Esophagus mucosa (tissue), 1 donor: ENCODE data around the gene TMEM139. TPM values are rescaled to one million over a fixed set of nuclear protein-coding genes. Genes with fewer than 3 reads are reported as not detected.

ENCODE experiments used
- ATAC-seq: fragments of 200-7000 bp; cut with Tn5 transposase; one replicate; pipeline ENCODE4 v1.9.1; 2020
- total RNA-seq: library from RNA; stranded (reverse); gene quantifications from one replicate; pipeline ENCODE4 v1.2.4, GENCODE V29; 2023
- donor health status: DM: yes; HTN: yes; CAD: no.

Gene TMEM139
- total RNA-seq, 1 donor from 2014 or later: 0.44 TPM

GRCh38 chr7:143329471-143330170, 44.9 kb downstream of the TMEM139 start:
- no peak for ATAC-seq

GRCh38 chr7:143331179-143331801, 46.5 kb downstream of the TMEM139 start:
- ATAC-seq: peak; percentile 96

- ATAC-seq: no peak
Observed at GRCh38 chr7:143334244-143334643, 49.5 kb downstream of the TMEM139 start.

- ATAC-seq: no peak
Observed at GRCh38 chr7:143337216-143337615, 52.5 kb downstream of the TMEM139 start.

Other genes with a start within 250 kb of the TMEM139 start
- not detected for gene OR6V1, start 232.6 kb upstream of the TMEM139 start, total RNA-seq
- 0.56 TPM for gene PIP, start 152.9 kb upstream of the TMEM139 start, total RNA-seq
- not detected for gene TAS2R39, start 101.5 kb upstream of the TMEM139 start, total RNA-seq
- gene TAS2R40, start 62.9 kb upstream of the TMEM139 start, total RNA-seq: not detected
- gene GSTK1, start 21.5 kb upstream of the TMEM139 start, total RNA-seq: 109 TPM
- 28.3 TPM for gene CASP2, start 3.4 kb downstream of the TMEM139 start, total RNA-seq
- 0.68 TPM for gene CLCN1, start 31.2 kb downstream of the TMEM139 start, total RNA-seq
- gene FAM131B, start 77.8 kb downstream of the TMEM139 start, total RNA-seq: 0.44 TPM
- 82.3 TPM for gene ZYX, start 96.4 kb downstream of the TMEM139 start, total RNA-seq
- 79.0 TPM for gene EPHA1, start 123.9 kb downstream of the TMEM139 start, total RNA-seq
- 0.32 TPM for gene TAS2R60, start 158.5 kb downstream of the TMEM139 start, total RNA-seq
- not detected for gene TAS2R41, start 192.9 kb downstream of the TMEM139 start, total RNA-seq